HG03432 (cell line): ENCODE measurements around the gene CCDC102A.
"Not testable (repeated sequence)": the region's sequence is repeated elsewhere in the genome, so short reads cannot be mapped to it uniquely, and the experiment has no call there.

Experiments used
- ATAC-seq: cut with Tn5 transposase; IDR thresholded peaks from one replicate; pipeline ENCODE4 v1.9.1; 2021; ENCODE audit warnings: mild to moderate bottlenecking, moderate library complexity; ENCODE audit not compliant: unreplicated experiment

The CCDC102A gene

GRCh38 chr16:57536306-57537193 is at the start of gene CCDC102A:
Gene CCDC102A, minus strand, starts transcription at chr16:57536571. Its CDS starts 7,394 bp downstream, at chr16:57529177.
- ATAC-seq: peak; percentile 26

- ATAC-seq: no peak
Observed at GRCh38 chr16:57585051-57585687, 48.8 kb upstream of the CCDC102A start.

DNA sequence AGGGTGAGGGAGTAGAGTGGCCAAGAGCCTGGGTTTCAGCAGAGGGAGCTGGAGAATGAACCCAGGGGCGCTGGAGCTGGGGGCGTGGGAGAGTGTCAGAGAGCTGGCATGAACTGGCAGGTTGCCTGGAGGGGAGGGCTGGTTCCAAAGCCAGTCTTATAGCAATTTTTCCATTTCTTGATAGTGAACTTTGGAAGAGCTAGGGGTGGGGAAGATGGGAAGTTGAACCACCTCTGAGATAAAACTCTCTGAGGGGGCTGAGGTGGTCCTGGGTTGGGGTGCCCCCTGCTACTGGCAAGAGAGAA is 42.9 kb upstream of the CCDC102A start:
- no peak for ATAC-seq

- no peak for ATAC-seq
Observed at GRCh38 chr16:57578521-57579360, 42.4 kb upstream of the CCDC102A start.

DNA sequence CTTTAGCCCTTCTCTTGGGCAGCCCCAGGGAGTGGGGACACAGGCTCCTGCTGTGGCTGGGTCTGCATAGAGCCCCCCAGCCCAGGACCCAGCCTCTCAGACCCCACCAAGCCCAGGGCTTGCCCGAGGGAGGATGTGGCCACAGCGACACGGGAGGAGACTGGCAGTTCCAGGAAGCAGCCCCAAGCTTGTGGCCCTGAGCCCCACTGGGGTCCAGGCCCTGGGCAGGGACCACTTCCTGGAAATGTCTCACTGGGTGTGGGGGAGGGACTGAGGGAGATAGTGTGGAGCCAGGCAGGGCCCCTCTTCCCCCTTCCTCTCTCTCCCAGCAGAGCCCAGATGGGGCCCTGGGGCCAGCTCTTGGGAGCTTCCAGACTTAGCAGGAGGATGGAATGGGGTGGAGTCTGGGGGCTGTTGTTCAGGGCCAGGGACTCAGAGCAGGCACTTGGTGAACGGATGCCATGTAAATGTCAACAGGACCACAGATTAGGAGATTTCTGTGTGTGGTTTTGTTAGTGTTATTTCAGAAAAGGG is 41.4 kb upstream of the CCDC102A start:
- no peak for ATAC-seq

DNA sequence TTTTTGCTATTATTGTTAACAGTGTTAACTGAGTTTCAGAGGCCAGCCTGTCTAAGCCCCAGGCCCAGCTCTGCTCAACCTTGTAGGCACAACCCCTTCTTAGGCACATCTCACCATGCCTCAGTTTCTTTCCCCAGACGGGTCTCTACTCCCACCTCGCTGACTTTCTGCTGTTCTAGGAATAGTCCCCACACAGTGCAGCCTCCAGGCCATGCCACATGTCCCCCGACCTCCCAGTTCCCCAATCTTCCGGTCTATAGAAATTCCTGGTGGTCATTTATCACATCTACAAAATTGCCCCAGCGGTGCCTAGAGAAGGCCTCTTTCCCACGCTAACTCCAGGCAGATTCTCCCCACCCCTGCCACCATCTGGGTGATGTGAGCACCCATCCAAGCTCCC is 40.8 kb upstream of the CCDC102A start:
- ATAC-seq: no peak

GRCh38 chr16:57576429-57576870 is 40.1 kb upstream of the CCDC102A start:
- ATAC-seq: peak; percentile 76

- ATAC-seq: no peak
Observed at GRCh38 chr16:57575468-57576277, 39.3 kb upstream of the CCDC102A start.

DNA sequence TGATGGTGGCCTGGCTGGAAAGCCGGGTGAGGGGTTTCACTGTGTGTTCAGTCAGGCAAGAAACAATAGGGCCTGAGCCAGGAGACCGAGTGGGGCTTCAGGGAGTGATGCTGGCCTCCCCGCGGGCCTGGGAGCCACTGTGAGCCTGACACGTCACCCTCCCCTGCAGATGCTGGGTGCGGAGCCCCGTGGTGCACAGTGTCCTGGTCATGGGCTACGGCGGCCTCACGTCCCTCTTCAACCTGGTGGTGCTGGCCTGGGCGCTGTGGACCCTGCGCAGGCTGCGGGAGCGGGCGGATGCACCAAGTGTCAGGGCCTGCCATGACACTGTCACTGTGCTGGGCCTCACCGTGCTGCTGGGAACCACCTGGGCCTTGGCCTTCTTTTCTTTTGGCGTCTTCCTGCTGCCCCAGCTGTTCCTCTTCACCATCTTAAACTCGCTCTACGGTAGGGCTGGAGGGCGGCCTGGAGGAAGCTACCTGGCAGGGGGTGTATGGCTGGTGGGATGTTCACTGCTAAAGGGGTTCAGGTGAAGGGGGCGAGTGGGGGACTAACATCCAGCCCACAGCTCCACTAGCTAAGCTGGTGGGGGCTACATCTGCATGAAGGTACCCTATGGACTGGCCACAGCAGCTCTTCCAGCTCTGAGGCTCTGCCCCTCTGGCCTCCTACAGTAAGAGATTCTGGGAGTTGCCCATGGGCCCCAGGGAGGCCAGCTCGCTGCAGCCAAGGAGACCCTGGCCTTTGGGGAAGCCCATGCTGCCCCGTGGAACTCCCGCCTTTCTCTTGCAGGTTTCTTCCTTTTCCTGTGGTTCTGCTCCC is 38.5 kb upstream of the CCDC102A start:
- ATAC-seq: no peak

DNA sequence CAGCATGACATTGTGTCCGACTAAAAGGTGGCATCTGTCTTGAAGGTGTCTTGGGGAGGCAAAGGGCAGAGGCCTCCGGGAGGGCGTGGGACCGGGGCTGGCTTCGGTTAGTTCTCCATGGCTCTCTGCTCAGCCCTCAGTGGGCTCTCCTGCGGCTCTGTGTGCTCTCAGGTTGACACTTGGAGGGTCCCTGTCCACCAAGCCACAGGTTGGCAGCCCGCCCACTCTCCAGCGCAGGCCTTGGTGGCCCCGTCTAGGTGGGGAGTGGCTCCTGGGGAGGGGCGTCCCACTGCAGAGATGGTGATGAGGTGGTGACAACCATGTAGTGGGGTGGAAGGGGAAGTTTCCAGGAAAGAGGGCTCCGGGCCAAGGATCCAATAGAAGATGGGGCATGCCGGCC is 37.7 kb upstream of the CCDC102A start:
- ATAC-seq: no peak

GRCh38 chr16:57572978-57573728 is 36.8 kb upstream of the CCDC102A start:
- ATAC-seq: no peak

GRCh38 chr16:57571098-57571497 is 34.7 kb upstream of the CCDC102A start:
- ATAC-seq: no peak

GRCh38 chr16:57570301-57571070 is 34.1 kb upstream of the CCDC102A start:
- ATAC-seq: no peak

DNA sequence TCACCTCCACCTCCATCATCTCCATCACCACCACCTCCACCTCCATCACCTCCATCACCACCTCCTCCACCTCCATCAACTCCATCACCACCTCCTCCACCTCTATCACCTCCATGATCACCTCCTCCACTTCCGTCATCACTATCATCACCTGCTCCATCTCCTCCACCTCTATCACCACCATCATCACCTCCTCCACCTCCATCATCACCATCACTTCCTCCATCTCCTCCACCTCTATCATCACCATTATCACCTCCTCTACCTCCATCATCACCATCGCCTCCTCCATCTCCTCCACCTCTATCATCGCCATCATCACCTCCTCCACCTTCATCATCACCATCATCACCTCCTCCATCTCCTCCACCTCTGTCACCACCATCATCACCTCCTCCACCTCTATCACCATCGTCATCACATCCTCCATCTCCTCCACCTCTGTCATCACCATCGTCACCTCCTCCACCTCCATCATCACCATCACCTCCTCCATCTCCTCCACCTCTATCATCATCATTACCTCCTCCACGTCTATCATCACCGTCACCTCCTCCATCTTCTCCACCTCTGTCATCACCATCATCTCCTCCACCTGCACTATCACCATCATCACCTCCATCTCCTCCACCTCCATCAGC is 33.1 kb upstream of the CCDC102A start:
- ATAC-seq: no peak

DNA sequence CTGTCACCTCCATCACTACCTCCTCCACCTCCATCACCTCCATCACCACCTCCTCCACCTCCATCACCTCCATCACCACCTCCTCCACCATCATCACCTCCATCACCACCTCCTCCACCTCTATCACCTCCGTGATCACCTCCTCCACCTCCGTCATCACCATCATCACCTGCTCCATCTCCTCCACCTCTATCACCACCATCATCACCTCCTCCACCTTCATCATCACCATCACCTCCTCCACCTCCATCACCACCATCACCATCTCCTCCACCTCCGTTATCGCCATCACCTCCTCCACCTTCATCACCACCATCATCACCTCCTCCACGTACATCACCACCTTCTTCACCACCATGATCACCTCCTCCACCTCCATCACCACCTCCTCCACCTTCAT is 32.4 kb upstream of the CCDC102A start:
- ATAC-seq: not testable (repeated sequence)

DNA sequence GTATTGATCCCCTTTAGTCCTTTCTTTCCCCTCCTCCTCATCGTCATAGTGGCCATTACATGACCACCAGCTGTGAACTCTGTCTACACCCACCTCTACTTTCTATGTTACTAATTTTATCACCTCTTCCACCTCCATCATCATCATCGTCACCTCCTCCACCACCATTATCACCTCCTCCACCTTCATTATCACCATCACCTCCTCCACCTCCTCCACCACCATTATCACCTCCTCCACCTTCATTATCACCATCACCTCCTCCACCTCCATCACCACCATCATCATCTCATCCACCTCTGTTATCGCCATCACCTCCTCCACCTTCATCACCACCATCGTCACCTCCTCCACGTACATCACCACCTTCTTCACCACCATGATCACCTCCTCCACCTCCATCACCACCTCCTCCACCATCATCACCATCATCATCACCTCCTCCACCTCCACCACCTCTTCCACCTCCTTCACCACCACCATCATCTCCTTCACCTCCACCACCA is 31.9 kb upstream of the CCDC102A start:
- no peak for ATAC-seq

- ATAC-seq: no peak
Observed at GRCh38 chr16:57567691-57568090, 31.3 kb upstream of the CCDC102A start.
